K562 (cell line): Measurements from ENCODE around the gene ADAMTSL3. TPM values are rescaled to one million over a fixed set of nuclear protein-coding genes. Genes with fewer than 3 reads are reported as not detected.

Source experiments
- ATAC-seq: fragments of 200-7000 bp; cut with Tn5 transposase; 3 replicates; pipeline ENCODE4 v1.9.1; 2020; ENCODE audit warnings: moderate library complexity
- BruUV-seq: library from RNA; stranded (reverse); fragments of 400-500 nt; replicated peaks from 2 replicates; lab custom pipeline; 2021; lab: Mats Ljungman, UMichigan
- CTCF ChIA-PET: fragments of 300-600 bp; formaldehyde crosslinking; extraction: SDS; loops from one replicate; lab custom pipeline; 2021; ENCODE audit warnings: low intra/inter-chr PET ratio; lab: Yijun Ruan, JAX
- POLR2A ChIA-PET: fragments of 300-600, 350-650 bp; sonication (Branson Sonifier 250); formaldehyde crosslinking; extraction: SDS; loops from one replicate; lab custom pipeline; 2021; ENCODE audit warnings: antibody characterized with exemption, inconsistent platforms; lab: Yijun Ruan, JAX
- DNase-seq, 4 experiments: peaks; one replicate each; pipeline versions ENCODE4 v3.0.0 to v3.0.0-alpha.2; 2011 to 2018; ENCODE audit warnings: low spot score in 3 of 4, mixed read lengths in 3 of 4; ENCODE audit errors: extremely low read depth in 1 of 4
- FAIRE-seq: peaks from 2 replicates; lab custom pipeline; 2011; peaks lifted over from hg19 to GRCh38; lab: Jason Lieb, UNC
- H2AFZ ChIP-seq: 2 replicates; pipeline ENCODE4 v1.6.0; 2011; ENCODE audit warnings: low read depth, low read length, control low read depth, inconsistent platforms
- H3K27ac ChIP-seq: fragments of 200-600 bp; 3 replicates; pipeline ENCODE4 v1.8.0; 2011; ENCODE audit warnings: low read depth, mild to moderate bottlenecking, control low read depth, inconsistent platforms, low read length, moderate library complexity, mixed read lengths; ENCODE audit errors: extremely low read depth
- H3K27me3 ChIP-seq, 2 experiments: fragments of 300-600 bp in 1 of 2; 2 replicates in 1 of 2; 3 replicates in 1 of 2; pipeline versions ENCODE4 v1.6.0 to v1.8.0; 2011; ENCODE audit warnings: inconsistent platforms in 2 of 2, low read length in 2 of 2, mild to moderate bottlenecking in 1 of 2, mixed read lengths in 1 of 2, moderate library complexity in 1 of 2; ENCODE audit not compliant: control insufficient read depth in 2 of 2, insufficient read depth in 2 of 2
- H3K36me3 ChIP-seq: fragments of 300-600 bp; 3 replicates; pipeline ENCODE4 v1.8.0; 2011; ENCODE audit warnings: mild to moderate bottlenecking, low read length, inconsistent platforms; ENCODE audit not compliant: control insufficient read depth, insufficient read depth
- H3K4me1 ChIP-seq, 2 experiments: fragments of 200-600 bp in 1 of 2; replicated peaks in 1 of 2; 2 replicates in 1 of 2; 3 replicates in 1 of 2; pipeline versions ENCODE4 v1.5.1 to v1.8.0; 2011; ENCODE audit warnings: inconsistent platforms in 2 of 2, low read length in 2 of 2, mild to moderate bottlenecking in 1 of 2, mixed read lengths in 1 of 2, moderate library complexity in 1 of 2; ENCODE audit not compliant: control insufficient read depth in 2 of 2, insufficient read depth in 2 of 2
- H3K4me2 ChIP-seq: 2 replicates; pipeline ENCODE4 v1.6.1; 2011; ENCODE audit warnings: low read length, control low read depth, inconsistent platforms, mixed read lengths; ENCODE audit not compliant: insufficient read depth
- H3K4me3 ChIP-seq: fragments of 200-600 bp; sonication (generic), shearing (Covaris generic); 2 replicates; pipeline ENCODE4 v1.5.1; 2016; ENCODE audit warnings: control low read depth, inconsistent platforms
- H3K79me2 ChIP-seq: fragments of 200-600 bp; 3 replicates; pipeline ENCODE4 v1.8.0; 2011; ENCODE audit warnings: low read length, inconsistent platforms; ENCODE audit not compliant: control insufficient read depth, insufficient read depth
- H3K9ac ChIP-seq, 2 experiments: 2 replicates each; pipeline versions ENCODE4 v1.6.0 to v1.6.1; 2011; ENCODE audit warnings: low read depth in 2 of 2, low read length in 2 of 2, control low read depth in 1 of 2, inconsistent platforms in 1 of 2, mild to moderate bottlenecking in 1 of 2, mixed read lengths in 1 of 2; ENCODE audit not compliant: insufficient read depth in 1 of 2
- H3K9me1 ChIP-seq: one replicate; pipeline ENCODE4 v1.6.0; 2011; ENCODE audit warnings: inconsistent platforms, mild to moderate bottlenecking, low read length, moderate library complexity; ENCODE audit not compliant: control insufficient read depth, insufficient read depth
- H3K9me3 ChIP-seq: replicated peaks from 2 replicates; pipeline ENCODE4 v1.5.1; 2011; ENCODE audit warnings: low read depth, low read length, inconsistent platforms; ENCODE audit not compliant: control insufficient read depth, insufficient read depth
- H4K20me1 ChIP-seq: replicated peaks from 2 replicates; pipeline ENCODE4 v1.6.1; 2011; ENCODE audit warnings: low read length, inconsistent platforms, mixed read lengths; ENCODE audit not compliant: control insufficient read depth, insufficient read depth
- BDP1 ChIP-seq: IDR thresholded peaks from 3 replicates; pipeline ENCODE4 v1.6.1; 2011; ENCODE audit not compliant: insufficient read length, insufficient read depth
- BHLHE40 ChIP-seq: IDR thresholded peaks from 2 replicates; pipeline ENCODE4 v1.6.1; 2011; ENCODE audit warnings: low read length, improper control_type of control experiment
- HCFC1 ChIP-seq: IDR thresholded peaks from 2 replicates; pipeline ENCODE4 v1.6.1; 2012; ENCODE audit warnings: low read depth, low read length, improper control_type of control experiment
- HMGN3 ChIP-seq: IDR thresholded peaks from 2 replicates; pipeline ENCODE4 v1.6.1; 2011; ENCODE audit warnings: borderline replicate concordance, low read depth, mild to moderate bottlenecking, mixed read lengths, low read length; ENCODE audit not compliant: insufficient read length; ENCODE audit errors: extremely low read depth
- NCOA4 ChIP-seq: fragments of 450-650 bp; IDR thresholded peaks from 2 replicates; pipeline ENCODE4 v1.6.1; 2018; ENCODE audit warnings: mild to moderate bottlenecking; ENCODE audit not compliant: partially characterized antibody
- RAD21 ChIP-seq, 2 experiments: fragments of 250-450 bp in 1 of 2; fragments of 450-650 bp in 1 of 2; sonication (Bioruptor Pico) in 1 of 2; formaldehyde crosslinking in 1 of 2; IDR thresholded peaks in 1 of 2; conservative IDR thresholded peaks in 1 of 2; 2 replicates each; pipeline versions ENCODE4 v1.4.0 to v1.8.0; 2020 to 2022; ENCODE audit warnings: mild to moderate bottlenecking in 2 of 2, moderate library complexity in 1 of 2
- SNRNP70 ChIP-seq: fragments of 200-400 bp; formaldehyde crosslinking; optimal IDR thresholded peaks from 2 replicates; pipeline ENCODE3; 2017; ENCODE audit warnings: low read depth, low read length
- SPI1 ChIP-seq: IDR thresholded peaks from 2 replicates; pipeline ENCODE4 v1.6.1; 2011; ENCODE audit warnings: low read depth, low read length, control low read depth, borderline replicate concordance
- SREBF2 ChIP-seq: sonication (generic); formaldehyde crosslinking; IDR thresholded peaks from 2 replicates; pipeline ENCODE4 v1.4.0; 2020; ENCODE audit warnings: mild to moderate bottlenecking, missing genetic modification reagents
- TAF15 ChIP-seq: fragments of 200-400 bp; formaldehyde crosslinking; IDR thresholded peaks from 2 replicates; pipeline ENCODE4 v1.6.1; 2017; ENCODE audit warnings: mild to moderate bottlenecking, low read depth, low read length, moderate library complexity
- TGIF2 ChIP-seq: sonication (generic); formaldehyde crosslinking; IDR thresholded peaks from 2 replicates; pipeline ENCODE4 v1.8.1; 2022; ENCODE audit warnings: mild to moderate bottlenecking, missing genetic modification reagents, moderate library complexity
- THRAP3 ChIP-seq: fragments of 450-650 bp; IDR thresholded peaks from 2 replicates; pipeline ENCODE4 v1.6.1; 2016; ENCODE audit warnings: mild to moderate bottlenecking, inconsistent platforms, borderline replicate concordance
- ZNF133 ChIP-seq: fragments of 250-450 bp; sonication (Bioruptor Pico); IDR thresholded peaks from 2 replicates; pipeline ENCODE4 v1.4.0; 2020; ENCODE audit warnings: mild to moderate bottlenecking
- ZNF316 ChIP-seq: fragments of 450-650 bp; IDR thresholded peaks from 2 replicates; pipeline ENCODE4 v1.6.1; 2016
- ZNF324 ChIP-seq: fragments of 250-450 bp; sonication (Bioruptor Pico); IDR thresholded peaks from 2 replicates; pipeline ENCODE4 v1.4.0; 2020; ENCODE audit warnings: mild to moderate bottlenecking
- WGBS: fragments of 100-300 bp; shearing (Covaris generic); methylation state at CpG from one replicate; pipeline ENCODE4 v1.1.6; 2016; ENCODE audit warnings: low coverage, mixed read lengths; ENCODE audit not compliant: insufficient coverage; ENCODE audit errors: missing lambda C conversion rate; 5-methylcytosine and 5-hydroxymethylcytosine counted together
- in situ Hi-C: fragments of 300-500 bp; cut with MboI; formaldehyde crosslinking; loops from 4 replicates; pipeline ENCODE4 v1.15.0; 2018; ENCODE audit warnings: inconsistent platforms, mixed read lengths
- intact Hi-C: fragments of 100-400 bp; cut with micrococcal nuclease; formaldehyde crosslinking; loops from 2 replicates; pipeline ENCODE4 v1.14.2; 2022
- polyA plus RNA-seq, 8 experiments: library from polyadenylated mRNA; depleted of rRNA in 4 of 8; stranded (reverse) in 5 of 8; unstranded in 3 of 8; fragments of >200 nt; fragmentation: Nextera tagmentation in 2 of 8; fragmentation: Illumina TruSeq in 1 of 8; extraction: Ambion mirVana in 2 of 8; extraction: Trizol in 1 of 8; gene quantifications; 2 replicates each; pipeline versions ENCODE4 v1.2.1 to v1.2.3, GENCODE V29; 2011 to 2014; ENCODE audit warnings: inconsistent platforms in 1 of 8, missing spikeins in 1 of 8
- total RNA-seq, 7 experiments: library from RNA; depleted of rRNA in 6 of 7; stranded (reverse); fragments of >200 nt in 6 of 7; fragmentation: Illumina TruSeq in 2 of 7; extraction: Trizol in 2 of 7; gene quantifications; 2 replicates each; pipeline versions ENCODE4 v1.2.1 to v1.2.3, GENCODE V29; 2011 to 2021; ENCODE audit warnings: low replicate concordance in 1 of 7
- TF ChIP-seq, protein P1 (sequence below): fragments of 250-450 bp; sonication (Bioruptor Pico); IDR thresholded peaks from 2 replicates; pipeline ENCODE4 v1.5.0; 2020; ENCODE audit warnings: mild to moderate bottlenecking

The ADAMTSL3 gene
- total and polyA plus RNA-seq, 9 of the 15 experiments (the other 6 are each of a cell fraction or from before 2014, with no cell fraction given): 0.01 to 0.18 (median 0.07) TPM; not detected in 3

- DNase-seq (no peak), FAIRE-seq (no peak), ATAC-seq (no peak)
- Histone ChIP-seq H3K4me2 (no peak overlapping the region), H3K4me1 (no peaks in the 10 kb centered on the region), H2AFZ (no peak overlapping the region), H3K36me3 (no peaks in the 10 kb centered on the region), H3K9me1 (no peaks in the 10 kb centered on the region), H3K27ac (no peak overlapping the region), H3K9me3 (no peaks in the 10 kb centered on the region), H3K4me3 (no peak overlapping the region), H3K27me3 (no peaks in the 10 kb centered on the region), H4K20me1 (no peaks in the 10 kb centered on the region), H3K9ac (no peak overlapping the region), H3K79me2 (no peaks in the 10 kb centered on the region)
- BruUV-seq: no TSS peak
- intact Hi-C loops: no loop called here
- TF ChIP-seq BHLHE40: no peak
- TF ChIP-seq HCFC1: no peak
- TF ChIP-seq HMGN3: no peak
- no peak for TF ChIP-seq NCOA4
- TF ChIP-seq SNRNP70: no peak
- no peak for TF ChIP-seq THRAP3
- TF ChIP-seq SPI1: no peak
- TF ChIP-seq ZNF316: no peak
- no peak for TF ChIP-seq BDP1
- TF ChIP-seq SREBF2 (CRISPR knock-in tag): no peak
- TF ChIP-seq TAF15: no peak
- TF ChIP-seq ZNF324 (CRISPR knock-in tag): no peak
- TF ChIP-seq ZNF133 (CRISPR knock-in tag): no peak
- TF ChIP-seq TGIF2 (CRISPR knock-in tag): no peak
- TF ChIP-seq, protein P1, sequence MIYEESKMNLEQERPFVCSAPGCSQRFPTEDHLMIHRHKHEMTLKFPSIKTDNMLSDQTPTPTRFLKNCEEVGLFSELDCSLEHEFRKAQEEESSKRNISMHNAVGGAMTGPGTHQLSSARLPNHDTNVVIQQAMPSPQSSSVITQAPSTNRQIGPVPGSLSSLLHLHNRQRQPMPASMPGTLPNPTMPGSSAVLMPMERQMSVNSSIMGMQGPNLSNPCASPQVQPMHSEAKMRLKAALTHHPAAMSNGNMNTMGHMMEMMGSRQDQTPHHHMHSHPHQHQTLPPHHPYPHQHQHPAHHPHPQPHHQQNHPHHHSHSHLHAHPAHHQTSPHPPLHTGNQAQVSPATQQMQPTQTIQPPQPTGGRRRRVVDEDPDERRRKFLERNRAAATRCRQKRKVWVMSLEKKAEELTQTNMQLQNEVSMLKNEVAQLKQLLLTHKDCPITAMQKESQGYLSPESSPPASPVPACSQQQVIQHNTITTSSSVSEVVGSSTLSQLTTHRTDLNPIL (CRISPR knock-in tag): no peak
- TF ChIP-seq RAD21 (CRISPR knock-in tag; conservative IDR thresholded peaks at IDR 0.05 in 1 of 2, IDR thresholded peaks at IDR 0.05 in 1 of 2): no peak
- CTCF ChIA-PET: no interaction called here
- in situ Hi-C loops: no loop called here
- whole genome bisulfite sequencing: 2% methylated on average over 3 of the region's 3 CpGs
- POLR2A ChIA-PET: no interaction called here
Measured at GRCh38 chr15:83889995-83890394, 236.1 kb downstream of the ADAMTSL3 start.
